Smooth muscle cell (in vitro differentiated cells): ENCODE data around the gene UIMC1. TPM values are rescaled to one million over a fixed set of nuclear protein-coding genes. Genes with fewer than 3 reads are reported as not detected.

Source experiments
- DNase-seq: peaks from one replicate; lab custom pipeline; 2025; ENCODE audit not compliant: unreplicated experiment; lab: John Stamatoyannopoulos, UW
- H2AFZ ChIP-seq: fragments of 200-600 bp; sonication (generic); 2 replicates; pipeline ENCODE4 v1.6.0; 2016; ENCODE audit warnings: antibody characterized with exemption, low read depth, mild to moderate bottlenecking
- H3F3A ChIP-seq: fragments of 200-600 bp; sonication (generic); 2 replicates; pipeline ENCODE4 v1.6.0; 2017; ENCODE audit warnings: antibody characterized with exemption, low read depth
- H3K27ac ChIP-seq: fragments of 200-600 bp; sonication (generic); 2 replicates; pipeline ENCODE4 v1.5.1; 2016; ENCODE audit warnings: low read depth, mild to moderate bottlenecking
- H3K27me3 ChIP-seq: fragments of 200-600 bp; sonication (generic); 2 replicates; pipeline ENCODE4 v1.6.1; 2016; ENCODE audit warnings: low read depth, mild to moderate bottlenecking
- H3K36me3 ChIP-seq: fragments of 200-600 bp; sonication (generic); 2 replicates; pipeline ENCODE4 v1.5.1; 2016; ENCODE audit warnings: low read depth
- H3K4me1 ChIP-seq: fragments of 200-600 bp; sonication (generic); 2 replicates; pipeline ENCODE4 v1.5.1; 2016; ENCODE audit warnings: low read depth
- H3K4me2 ChIP-seq: fragments of 200-600 bp; sonication (generic); 2 replicates; pipeline ENCODE4 v1.6.0; 2016; ENCODE audit warnings: mild to moderate bottlenecking
- H3K4me3 ChIP-seq: fragments of 200-600 bp; sonication (generic); 2 replicates; pipeline ENCODE4 v1.5.1; 2016; ENCODE audit warnings: mild to moderate bottlenecking
- H3K79me2 ChIP-seq: fragments of 200-600 bp; sonication (generic); 2 replicates; pipeline ENCODE4 v1.6.0; 2016; ENCODE audit warnings: low read depth, mild to moderate bottlenecking
- H3K9ac ChIP-seq: fragments of 200-600 bp; sonication (generic); 2 replicates; pipeline ENCODE4 v1.6.0; 2016; ENCODE audit warnings: low read depth
- H3K9me3 ChIP-seq: fragments of 200-600 bp; sonication (generic); replicated peaks from 2 replicates; pipeline ENCODE4 v1.5.1; 2016; ENCODE audit warnings: low read depth
- H4K20me1 ChIP-seq: fragments of 200-600 bp; sonication (generic); 2 replicates; pipeline ENCODE4 v1.6.0; 2016; ENCODE audit warnings: low read depth
- CTCF ChIP-seq: fragments of 200-600 bp; sonication (generic); IDR thresholded peaks from 2 replicates; pipeline ENCODE4 v1.5.1; 2017; ENCODE audit warnings: borderline replicate concordance, mild to moderate bottlenecking, antibody characterized with exemption; ENCODE audit not compliant: insufficient read depth, poor library complexity, severe bottlenecking
- WGBS: methylation state at CpG from one replicate; pipeline ENCODE4 v1.1.7; 2016; ENCODE audit warnings: low lambda C conversion rate; 5-methylcytosine and 5-hydroxymethylcytosine counted together
- polyA plus RNA-seq: library from polyadenylated mRNA; unstranded; fragments of >200 nt; fragmentation: Nextera tagmentation; extraction: Ambion mirVana; gene quantifications from 2 replicates; pipeline ENCODE4 v1.2.1, GENCODE V29; 2016
- total RNA-seq: library from RNA; depleted of rRNA; stranded (reverse); fragments of >200 nt; gene quantifications from 2 replicates; pipeline ENCODE4 v1.2.3, GENCODE V29; 2014

The UIMC1 gene
- total and polyA plus RNA-seq, 2 experiments from 2014 or later = 12.1 to 19.9 TPM

- peaks cover 26% of the 10 kb centered on the region for H3K27me3 ChIP-seq
Observed at GRCh38 chr5:176857894-176858273, 148.7 kb downstream of the UIMC1 start.

GRCh38 chr5:176857216-176857893, 149.2 kb downstream of the UIMC1 start:
- H4K20me1 ChIP-seq = no peaks in the 10 kb centered on the region
- no peaks in the 10 kb centered on the region for H3K9me3 ChIP-seq
- peaks cover 23% of the 10 kb centered on the region for H3K27me3 ChIP-seq
- H2AFZ ChIP-seq = no peak overlapping the region
- no peaks in the 10 kb centered on the region for H3K79me2 ChIP-seq
- 82% methylated on average over 18 of the region's 19 CpGs for WGBS
- no peak overlapping the region for H3K27ac ChIP-seq
- H3F3A ChIP-seq = no peaks in the 10 kb centered on the region
- no peaks in the 10 kb centered on the region for H3K4me1 ChIP-seq
- no peak overlapping the region for H3K4me3 ChIP-seq
- TF ChIP-seq CTCF = no peak
- no peak overlapping the region for H3K4me2 ChIP-seq
- H3K36me3 ChIP-seq = no peaks in the 10 kb centered on the region
- DNase-seq = no peak
- H3K9ac ChIP-seq = no peak overlapping the region

More at GRCh38 chr5:176857894-176858273, 148.7 kb downstream of the UIMC1 start:
- Histone ChIP-seq H3K9me3 (no peaks in the 10 kb centered on the region), H3K36me3 (no peaks in the 10 kb centered on the region), H3K27ac (no peak overlapping the region), H2AFZ (no peak overlapping the region), H4K20me1 (no peaks in the 10 kb centered on the region), H3K4me1 (peaks cover 4% of the 10 kb centered on the region), H3K4me2 (no peak overlapping the region), H3K4me3 (no peak overlapping the region), H3K79me2 (no peaks in the 10 kb centered on the region), H3K9ac (no peak overlapping the region), H3F3A (no peaks in the 10 kb centered on the region)
- no peak for TF ChIP-seq CTCF
- 95% methylated on average over 6 of the region's 11 CpGs for WGBS
- DNase-seq = no peak

- TF ChIP-seq CTCF = no peak
- H3K79me2 ChIP-seq = no peaks in the 10 kb centered on the region
- no peaks in the 10 kb centered on the region for H3K4me1 ChIP-seq
- H2AFZ ChIP-seq = no peak overlapping the region
- DNase-seq = no peak
- peaks cover 23% of the 10 kb centered on the region for H3K27me3 ChIP-seq
- H3K9ac ChIP-seq = no peak overlapping the region
- H3K27ac ChIP-seq = no peak overlapping the region
- H3K36me3 ChIP-seq = no peaks in the 10 kb centered on the region
- WGBS = 93% methylated on average over 5 of the region's 8 CpGs
- no peaks in the 10 kb centered on the region for H3F3A ChIP-seq
- no peaks in the 10 kb centered on the region for H4K20me1 ChIP-seq
- no peak overlapping the region for H3K4me2 ChIP-seq
- H3K9me3 ChIP-seq = no peaks in the 10 kb centered on the region
- H3K4me3 ChIP-seq = no peak overlapping the region
Observed at GRCh38 chr5:176856746-176857145, 149.8 kb downstream of the UIMC1 start.

- Histone ChIP-seq H4K20me1 (no peaks in the 10 kb centered on the region), H2AFZ (no peak overlapping the region), H3K79me2 (no peaks in the 10 kb centered on the region), H3K36me3 (no peaks in the 10 kb centered on the region), H3K4me2 (no peak overlapping the region), H3F3A (no peaks in the 10 kb centered on the region), H3K9me3 (no peaks in the 10 kb centered on the region), H3K9ac (no peak overlapping the region), H3K27me3 (peaks cover 23% of the 10 kb centered on the region), H3K27ac (no peak overlapping the region), H3K4me3 (no peak overlapping the region), H3K4me1 (no peaks in the 10 kb centered on the region)
- no peak for TF ChIP-seq CTCF
- no peak for DNase-seq
- WGBS = 92% methylated on average over 18 of the region's 18 CpGs
Observed at GRCh38 chr5:176855598-176855997, 151.0 kb downstream of the UIMC1 start.
